SKM-1 (cell line): ENCODE data around the gene ZNF304.

Experiments used
- DNase-seq: peaks from one replicate; lab custom pipeline; 2025; ENCODE audit not compliant: unreplicated experiment; lab: John Stamatoyannopoulos, UW

The ZNF304 gene

DNA sequence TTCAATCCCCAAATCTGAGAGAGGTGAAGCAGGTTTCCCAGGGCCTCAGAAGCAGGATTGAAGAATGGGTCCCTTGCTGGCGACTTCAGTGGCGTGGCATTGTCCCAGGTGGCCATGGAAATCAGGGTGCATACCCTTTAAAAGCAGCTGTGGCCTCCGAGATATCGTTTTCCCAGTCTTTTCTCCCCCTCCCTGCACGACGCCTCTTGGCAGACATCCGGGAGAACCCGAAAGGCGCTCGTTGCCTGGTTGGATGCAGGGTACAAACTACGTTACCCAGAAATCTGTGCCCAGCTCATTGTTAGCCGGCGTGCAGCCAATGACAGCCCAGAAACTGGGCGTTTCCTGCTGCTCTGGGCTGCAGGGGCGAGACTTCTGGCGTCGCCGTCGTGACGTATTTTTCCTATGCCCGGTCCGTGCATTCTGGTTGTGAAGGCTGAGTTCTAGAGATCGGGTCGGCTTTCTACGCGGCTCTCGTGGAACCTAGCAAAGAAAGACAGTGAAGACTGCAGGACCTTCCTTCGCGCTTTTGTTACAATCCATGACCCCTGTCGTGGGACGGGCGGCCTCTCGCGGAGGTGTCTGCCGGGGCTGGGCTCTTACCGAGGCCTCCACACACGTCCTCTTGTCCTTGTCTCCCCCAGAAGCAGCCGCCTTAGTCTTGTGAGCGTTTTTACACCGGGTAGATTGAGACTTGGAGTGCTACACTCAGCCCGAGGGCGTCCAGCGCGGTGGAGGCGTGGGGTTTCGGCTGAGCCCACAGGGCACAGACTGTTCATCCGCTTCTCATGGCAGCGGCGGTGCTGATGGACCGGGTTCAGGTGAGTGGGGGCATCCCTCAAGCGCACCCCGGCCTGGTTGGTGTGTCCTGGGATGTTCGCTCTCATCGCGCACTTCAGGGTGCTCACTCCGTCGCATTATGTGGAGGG lies at the start of gene ZNF304:
Gene ZNF304, plus strand, starts transcription at position 395 of the 929 bp plus-strand sequence. Its CDS starts 394 bp downstream, at position 789.
- peak; percentile 4 for DNase-seq

DNA sequence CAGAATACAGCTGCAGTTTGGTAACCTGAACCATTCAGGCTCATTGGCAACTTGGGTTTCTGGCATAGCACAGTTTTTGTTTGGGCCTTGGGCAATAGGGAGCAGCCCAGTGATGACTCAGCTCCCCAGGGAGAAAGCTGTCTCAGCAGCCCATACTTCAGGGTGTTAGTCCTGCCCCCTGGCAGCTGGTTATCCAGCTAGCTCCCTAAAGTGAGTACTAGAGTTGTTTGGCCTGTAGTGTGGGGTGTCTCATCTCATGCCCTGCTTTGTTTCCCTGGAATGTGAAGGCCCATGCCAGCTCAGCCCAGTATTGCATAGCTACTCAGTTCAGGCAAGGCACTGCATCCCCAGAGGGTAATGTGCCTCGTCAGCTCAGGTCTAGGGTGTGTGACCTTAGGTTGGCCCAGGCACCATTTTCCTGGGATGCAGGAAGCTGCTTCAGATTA lies 49.0 kb upstream of the ZNF304 start:
- no peak for DNase-seq

DNA sequence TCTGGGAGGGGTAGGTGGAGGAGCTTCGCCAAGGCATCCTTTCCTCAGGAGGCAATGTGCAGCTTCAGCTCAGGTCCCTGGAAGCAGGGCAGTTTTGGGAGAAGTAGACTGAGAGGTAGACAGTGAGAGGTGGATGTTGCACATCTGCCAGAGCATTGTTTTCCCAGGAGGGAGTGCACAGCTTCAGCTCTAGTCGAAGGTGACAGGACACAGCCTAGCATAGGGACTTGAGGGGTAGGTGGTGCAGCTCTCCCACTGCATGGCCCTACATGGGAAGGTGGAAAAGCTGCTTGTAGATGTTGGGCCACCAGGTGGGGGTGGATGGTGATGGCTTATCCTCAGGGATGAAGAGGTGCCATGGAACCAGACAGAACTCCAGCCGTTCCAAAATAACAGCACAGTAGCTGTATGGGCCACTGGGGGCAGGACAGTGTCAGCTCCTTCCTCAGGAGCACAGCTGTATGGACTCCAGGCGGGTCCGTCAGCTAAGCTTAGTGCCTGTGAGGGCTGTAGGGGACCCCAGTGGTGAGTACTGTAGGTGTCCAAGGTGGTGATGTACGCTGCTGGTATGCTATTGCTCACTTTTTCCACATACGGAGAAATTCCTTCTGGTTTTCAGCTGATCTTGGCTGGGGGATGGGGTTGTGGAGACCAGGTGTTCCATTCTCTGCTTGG lies 48.2 kb upstream of the ZNF304 start:
- no peak for DNase-seq

DNA sequence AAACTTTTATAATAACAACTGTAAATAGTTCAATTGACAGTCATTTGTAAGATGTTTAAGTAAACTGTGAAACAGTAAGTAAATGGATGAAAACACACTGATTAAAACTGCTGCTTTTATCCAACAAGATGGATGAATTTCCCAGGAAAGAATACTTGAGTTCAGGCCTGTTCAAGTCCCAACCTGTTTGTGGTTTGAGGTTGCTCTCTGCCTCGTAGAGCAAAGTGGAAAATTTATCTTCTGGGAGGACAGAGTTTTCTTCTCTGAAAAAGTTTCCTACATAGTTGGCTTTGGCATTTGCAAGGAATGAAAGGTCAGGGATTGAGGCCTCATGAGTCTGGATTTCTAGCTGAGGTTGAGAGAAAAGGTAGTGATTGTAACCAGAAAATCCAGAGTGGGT lies 46.0 kb upstream of the ZNF304 start:
- DNase-seq, result no peak

DNA sequence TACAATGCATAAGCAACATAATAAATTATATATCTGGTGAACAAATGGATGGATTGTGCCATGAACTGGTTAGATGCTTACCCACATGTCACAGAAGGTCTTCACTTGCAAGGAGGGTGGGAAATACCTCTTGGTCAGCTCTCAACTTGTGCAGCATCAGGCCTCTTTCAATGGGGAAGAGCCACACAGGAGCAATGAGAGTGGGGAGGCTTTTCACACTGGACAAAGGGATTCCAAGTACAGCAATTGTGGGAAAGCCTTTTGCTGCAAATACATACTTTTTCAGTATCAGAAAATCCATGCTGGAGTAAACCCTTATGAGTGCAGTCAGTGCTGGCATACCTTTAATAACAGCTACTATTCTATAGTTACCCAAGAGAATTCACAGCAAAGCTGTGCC lies 42.6 kb upstream of the ZNF304 start:
- no peak for DNase-seq

DNA sequence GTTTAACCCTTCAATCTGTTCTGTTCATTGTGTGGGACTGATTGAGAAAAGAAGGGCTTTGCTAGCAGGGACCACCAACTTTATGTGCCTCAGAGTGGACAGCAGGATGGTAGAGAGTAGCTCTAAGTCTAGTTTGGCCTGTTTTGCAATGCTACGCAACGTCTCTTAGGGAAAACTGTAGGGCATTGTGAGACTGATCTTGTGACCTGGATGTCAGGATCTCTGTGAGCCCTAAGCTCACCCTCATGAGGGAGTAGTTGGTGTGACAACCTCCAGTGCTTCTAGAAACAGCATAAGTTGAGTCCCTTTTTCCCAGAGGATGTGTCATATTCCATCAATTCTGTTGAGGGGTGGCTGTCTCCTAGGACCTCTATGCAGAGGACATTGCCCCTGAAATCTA lies 40.3 kb upstream of the ZNF304 start:
- no peak for DNase-seq

DNA sequence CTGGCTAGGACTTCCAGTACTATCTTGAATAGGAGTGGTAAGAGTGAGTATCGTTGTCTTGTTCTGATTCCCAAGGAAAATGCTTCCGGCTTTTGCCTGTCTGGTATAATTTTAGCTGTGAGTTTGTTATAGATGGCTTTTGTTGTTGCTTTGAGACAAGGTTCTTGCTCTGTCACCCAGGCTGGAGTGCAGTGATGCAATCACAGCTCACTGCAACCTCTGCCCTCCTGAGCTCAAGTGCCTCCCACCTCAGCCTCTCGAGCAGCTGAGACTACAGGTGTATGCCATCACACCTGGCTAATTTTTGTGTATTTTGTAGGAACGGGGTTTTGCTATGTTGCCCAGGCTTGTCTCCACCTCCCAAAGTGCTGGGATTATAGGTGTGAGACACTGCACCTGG lies 36.9 kb upstream of the ZNF304 start:
- no peak for DNase-seq

DNA sequence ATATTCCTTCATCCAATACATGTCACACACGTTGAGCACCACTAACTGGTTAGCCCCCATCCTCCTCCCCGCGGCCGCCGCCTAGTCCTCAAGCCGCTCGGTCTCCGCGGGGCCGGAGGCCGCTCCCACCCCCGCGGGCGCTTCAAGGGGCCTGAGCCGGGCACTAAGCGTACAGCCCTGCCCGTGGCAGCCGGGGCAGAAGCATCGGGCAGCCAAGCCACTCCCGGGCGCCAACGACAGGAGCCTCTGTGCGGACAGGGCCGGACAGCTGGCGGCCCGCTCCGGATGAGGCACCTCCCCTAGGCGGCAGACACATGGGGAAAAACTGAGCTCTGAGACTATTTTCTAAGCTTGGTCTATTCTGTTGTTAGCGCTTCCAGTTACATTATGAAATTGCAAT lies 33.6 kb upstream of the ZNF304 start:
- no peak for DNase-seq

DNA sequence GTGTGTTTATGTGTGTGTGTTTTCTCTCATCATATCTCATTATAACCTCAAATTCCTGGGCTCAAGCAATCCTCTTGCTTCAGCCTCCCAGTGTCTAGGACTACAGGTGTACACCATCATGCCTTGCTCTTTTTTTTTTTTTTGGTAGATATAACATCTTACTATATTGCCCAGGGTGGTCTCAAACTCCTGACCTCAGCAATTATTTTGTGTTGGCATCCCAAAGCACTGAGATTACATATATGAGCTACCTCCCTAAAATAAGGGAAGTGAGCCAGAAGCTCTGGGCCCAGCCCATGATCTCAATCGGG lies 31.2 kb upstream of the ZNF304 start:
- DNase-seq, result no peak

DNA sequence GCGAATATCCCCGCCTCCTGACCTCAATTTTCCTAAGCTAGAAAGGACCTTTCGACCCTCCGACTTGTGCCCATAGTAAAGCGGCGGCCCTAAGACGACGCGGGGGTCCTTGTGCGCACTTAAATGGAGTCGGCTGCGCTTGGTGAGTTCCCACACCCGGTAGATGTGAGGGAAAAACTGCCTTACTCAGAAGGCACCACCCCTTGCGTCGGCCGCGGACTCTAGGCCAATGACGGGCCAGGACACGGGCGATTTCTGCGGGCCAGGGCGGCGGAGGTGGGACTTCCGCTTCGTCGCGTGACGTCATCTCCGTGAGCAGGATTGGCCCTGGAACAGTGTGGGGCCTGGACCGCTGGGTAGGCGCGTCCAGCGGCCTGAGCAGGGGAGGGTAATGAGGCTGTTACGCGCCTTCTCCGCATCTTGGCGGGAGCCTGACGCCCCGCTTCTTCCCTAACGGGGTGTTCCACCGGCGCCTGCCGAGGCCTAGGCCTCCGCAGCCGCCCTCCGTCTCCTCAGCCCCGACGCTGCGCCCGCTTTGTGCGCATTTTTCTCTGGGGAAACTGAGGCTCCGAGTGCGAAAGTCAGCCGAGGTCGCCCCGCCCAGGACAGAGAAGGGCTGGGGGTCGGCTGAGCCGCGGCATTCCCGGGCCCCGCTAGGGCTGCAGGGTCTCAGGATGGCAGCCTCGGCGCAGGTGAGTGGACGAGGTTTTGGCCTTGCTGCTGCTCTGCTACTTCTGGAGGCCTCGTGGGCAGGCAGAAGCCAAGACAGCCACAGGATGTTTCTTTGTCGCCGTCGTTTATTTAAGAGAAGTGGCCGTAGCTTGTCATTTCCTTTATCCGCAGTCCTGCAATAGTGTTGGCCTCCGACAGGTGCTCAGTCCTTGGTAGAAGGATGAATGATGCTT lies 30.6 kb upstream of the ZNF304 start, which contains the start of gene ZNF543:
Gene ZNF543, plus strand, starts transcription at position 293 of the 905 bp plus-strand sequence. Its CDS starts 382 bp downstream, at position 675.
- peak; percentile 27 for DNase-seq

DNA sequence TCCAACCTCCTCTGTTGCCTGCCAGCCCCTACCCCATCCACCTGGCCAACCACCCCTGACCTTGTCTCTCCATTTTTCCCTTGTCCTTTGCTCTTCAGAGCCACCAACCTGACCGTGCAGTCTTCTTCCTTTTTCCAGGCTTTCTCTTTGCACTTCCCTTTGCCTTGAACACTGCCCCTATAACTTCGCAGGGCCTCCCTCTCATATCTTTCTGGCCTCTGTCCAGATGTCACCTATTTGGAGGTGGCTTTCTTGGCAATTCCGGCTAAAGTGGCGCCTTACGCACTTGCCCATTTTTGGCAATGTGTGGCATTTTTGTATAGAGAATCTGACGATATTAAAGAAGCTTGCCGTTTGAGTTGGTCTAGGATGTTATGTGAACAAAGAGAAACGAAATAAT lies 30.0 kb upstream of the ZNF304 start:
- no peak for DNase-seq

DNA sequence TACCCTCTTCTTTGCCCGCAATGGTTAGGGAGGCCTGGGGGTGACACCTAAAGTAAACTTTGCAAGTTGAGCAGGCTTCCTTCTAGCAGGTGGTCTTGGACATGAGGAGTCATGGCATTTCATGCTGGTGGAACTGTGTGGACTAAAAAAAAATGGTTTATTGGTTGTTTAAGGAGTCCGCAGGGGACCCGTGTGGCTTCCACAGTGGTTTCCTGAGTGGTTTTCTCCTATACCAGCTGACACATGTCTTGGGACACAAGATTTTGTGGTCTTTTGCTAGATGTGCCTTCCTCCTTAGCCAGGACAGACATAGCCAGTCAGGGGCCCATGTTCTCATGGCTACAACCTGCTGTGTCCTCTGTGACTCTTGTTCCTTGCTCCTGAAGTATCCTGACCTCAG lies 29.3 kb upstream of the ZNF304 start:
- DNase-seq, result no peak

DNA sequence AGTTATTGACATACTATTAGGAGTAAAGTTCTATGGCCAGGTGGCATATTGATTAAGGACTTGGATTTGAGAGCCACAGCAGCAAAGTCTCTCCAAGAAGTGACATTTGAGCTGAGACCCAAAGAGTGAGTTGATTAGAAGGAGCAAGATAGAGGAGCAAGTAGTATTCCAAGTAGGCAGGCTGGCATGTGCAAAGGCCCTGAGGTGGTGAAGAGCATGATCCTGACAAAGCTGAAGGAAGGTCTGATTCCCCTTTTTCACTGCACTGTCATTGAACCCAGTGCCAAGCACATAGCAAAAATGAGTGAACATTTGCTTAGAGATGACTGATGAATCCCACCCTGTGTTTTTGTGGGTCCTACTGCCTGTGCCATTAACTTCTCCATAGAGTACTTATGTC lies 26.1 kb upstream of the ZNF304 start:
- DNase-seq, result no peak

DNA sequence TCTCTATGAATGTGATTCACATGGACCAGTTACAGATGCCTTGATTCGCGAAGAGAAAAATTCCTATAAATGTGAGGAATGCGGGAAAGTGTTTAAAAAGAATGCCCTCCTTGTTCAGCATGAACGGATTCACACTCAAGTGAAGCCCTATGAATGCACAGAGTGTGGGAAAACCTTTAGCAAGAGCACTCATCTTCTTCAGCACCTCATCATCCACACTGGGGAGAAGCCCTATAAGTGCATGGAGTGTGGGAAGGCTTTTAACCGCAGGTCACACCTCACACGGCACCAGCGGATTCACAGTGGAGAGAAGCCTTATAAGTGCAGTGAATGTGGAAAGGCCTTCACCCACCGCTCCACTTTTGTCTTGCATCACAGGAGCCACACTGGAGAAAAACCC lies 23.1 kb upstream of the ZNF304 start:
- DNase-seq, result no peak

DNA sequence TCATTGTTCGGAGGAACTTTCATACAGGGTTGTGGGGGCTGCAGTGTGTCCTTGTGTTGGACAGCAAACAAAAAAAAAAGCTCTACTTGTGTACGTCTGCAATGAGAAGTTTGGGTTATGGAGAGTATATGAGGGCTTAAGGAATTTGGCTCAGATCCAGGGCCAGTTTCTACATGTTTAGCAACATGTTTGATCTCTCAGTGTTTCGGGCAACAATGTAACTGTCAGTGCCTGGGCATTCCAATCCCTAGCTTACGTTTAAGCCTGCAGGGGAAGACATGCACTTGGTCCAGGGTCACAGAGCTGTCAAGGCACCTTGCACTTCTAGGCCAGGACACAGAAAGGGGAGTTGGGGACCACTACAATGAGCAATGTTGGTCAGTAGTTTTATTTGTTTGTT lies 16.9 kb upstream of the ZNF304 start:
- DNase-seq, result no peak

DNA sequence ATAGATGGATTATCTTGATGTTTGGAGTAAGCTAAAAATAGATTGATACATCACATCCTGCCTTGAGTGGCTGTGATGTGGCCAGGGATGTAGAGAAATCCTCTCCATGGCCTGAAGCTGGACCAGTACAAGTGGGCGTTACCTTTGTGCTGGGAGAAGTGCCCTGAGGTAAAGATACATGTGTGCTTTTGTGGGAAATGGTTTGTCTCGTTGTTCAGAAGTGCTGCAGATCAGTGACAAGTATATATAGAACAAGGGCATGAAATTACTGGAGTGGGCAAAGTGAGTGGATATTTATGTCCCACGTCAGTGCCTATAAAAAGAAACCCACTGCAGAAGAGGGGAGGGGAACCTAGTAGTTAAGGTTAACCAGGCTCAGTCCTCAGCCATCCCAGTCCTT lies 12.2 kb upstream of the ZNF304 start:
- no peak for DNase-seq

DNA sequence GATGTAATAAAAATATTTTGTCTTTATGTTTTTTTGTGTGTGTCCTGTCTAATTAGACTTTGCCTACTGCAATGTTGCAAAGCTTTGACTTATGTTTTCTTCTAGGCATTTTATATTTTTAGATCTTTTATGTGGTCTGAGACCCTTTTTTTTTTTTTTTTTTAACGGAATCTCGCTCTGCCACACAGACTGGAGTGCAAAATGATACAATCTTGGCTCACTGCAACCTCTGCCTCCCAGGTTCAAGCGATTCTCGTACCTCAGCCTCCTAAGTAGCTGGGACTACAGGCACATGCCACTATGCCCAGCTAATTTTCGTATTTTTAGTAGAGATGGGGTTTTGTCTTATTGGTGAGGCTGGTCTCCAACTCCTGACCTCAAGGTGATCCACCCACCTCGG lies 8.5 kb upstream of the ZNF304 start:
- DNase-seq, result no peak

DNA sequence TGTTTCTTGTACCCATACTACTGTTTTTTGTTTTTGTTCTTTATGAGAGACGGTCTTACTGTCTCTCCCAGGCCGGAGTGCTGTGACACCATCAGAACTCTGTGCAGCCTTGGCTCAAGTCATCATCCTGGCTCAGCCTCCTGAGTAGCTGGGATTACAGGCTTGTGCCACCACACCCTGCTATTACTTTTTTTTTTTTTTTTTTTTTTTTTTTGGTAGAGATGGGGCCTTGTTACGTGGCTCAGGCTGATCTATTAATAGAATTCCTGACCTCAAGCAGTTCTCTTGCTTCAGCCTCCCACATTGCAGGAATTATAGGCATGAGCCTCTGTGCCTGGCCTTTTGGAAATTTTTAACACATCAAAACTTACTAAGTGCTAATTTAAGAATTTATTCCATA lies 2.9 kb upstream of the ZNF304 start:
- no peak for DNase-seq

DNA sequence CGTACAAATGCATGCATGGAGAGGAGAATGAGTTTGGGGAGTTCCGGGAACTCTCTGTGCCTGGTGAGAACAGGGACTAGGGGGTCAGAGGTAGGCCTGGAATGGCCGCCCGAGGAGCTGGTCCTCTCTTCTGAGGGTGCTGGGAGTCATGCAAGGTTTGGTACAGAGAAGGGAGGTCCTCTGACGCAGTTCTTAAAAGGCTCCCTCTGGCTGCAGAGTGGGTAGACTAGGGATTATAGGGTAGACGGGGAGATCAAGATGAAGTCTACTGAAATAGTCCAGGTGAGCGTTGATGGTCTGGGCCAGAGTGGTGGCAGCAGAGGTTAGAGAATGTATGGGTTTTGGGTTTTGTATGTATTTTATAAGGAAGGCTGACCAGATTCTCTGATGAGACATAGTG lies 796 bp downstream of the ZNF304 start:
- DNase-seq, result no peak

DNA sequence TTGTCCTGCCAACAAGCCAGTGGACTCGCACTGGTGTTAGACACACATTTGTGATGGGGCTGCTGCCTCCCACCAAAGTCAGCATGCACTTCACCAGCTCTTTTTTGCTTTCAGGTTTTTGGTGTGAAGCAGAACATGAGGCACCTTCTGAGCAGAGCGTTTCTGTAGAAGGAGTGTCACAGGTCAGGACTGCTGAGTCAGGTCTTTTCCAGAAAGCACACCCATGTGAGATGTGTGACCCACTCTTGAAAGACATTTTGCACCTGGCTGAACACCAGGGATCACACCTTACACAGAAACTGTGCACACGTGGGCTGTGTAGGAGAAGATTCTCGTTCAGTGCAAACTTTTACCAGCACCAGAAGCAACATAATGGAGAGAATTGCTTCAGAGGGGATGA lies 4.8 kb downstream of the ZNF304 start:
- no peak for DNase-seq

DNA sequence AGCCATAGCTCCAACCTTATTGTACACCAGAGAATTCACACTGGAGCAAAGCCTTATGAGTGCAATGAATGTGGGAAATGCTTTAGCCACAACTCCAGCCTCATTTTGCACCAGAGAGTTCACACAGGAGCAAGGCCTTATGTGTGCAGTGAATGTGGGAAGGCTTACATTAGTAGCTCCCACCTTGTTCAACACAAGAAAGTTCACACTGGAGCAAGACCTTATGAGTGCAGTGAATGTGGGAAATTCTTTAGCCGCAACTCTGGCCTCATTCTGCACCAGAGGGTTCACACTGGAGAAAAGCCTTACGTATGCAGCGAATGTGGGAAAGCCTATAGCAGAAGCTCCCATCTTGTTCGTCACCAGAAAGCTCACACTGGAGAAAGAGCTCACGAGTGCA lies 6.3 kb downstream of the ZNF304 start:
- DNase-seq, result no peak
